Activated CD4-positive, alpha-beta T cell treated with anti-CD3 and anti-CD28 coated beads for 24 hours (primary cell): ENCODE measurements around the gene PARN.
"Not testable (repeated sequence)": the region's sequence is repeated elsewhere in the genome, so short reads cannot be mapped to it uniquely, and the experiment has no call there.

ENCODE experiments used
- DNase-seq, 2 donors: peaks; one replicate each; pipeline ENCODE4 v3.0.0-alpha.2; 2020; ENCODE audit warnings: low read depth in 2 of 2

The PARN gene

GRCh38 chr16:14574698-14575415, 55.2 kb downstream of the PARN start:
- DNase-seq, result not testable (repeated sequence)

DNA sequence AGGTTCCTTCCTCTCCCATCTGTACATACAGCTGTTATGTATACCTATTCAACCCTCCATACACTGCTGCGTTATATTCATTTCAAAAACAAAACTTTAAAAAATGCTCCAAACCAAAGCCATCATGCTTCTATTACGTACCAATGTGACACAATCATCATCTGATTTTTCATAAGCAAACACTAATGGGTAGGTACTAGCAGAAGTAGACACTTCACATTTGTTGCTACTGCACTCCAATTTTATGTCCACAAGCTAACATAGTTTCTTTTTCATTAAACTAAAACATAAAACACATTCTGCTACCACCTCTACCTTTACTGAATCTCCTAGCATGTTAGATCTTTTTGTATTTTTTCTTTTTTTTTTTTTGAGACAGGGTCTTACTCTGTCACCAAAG, 57.5 kb downstream of the PARN start:
- DNase-seq, result no peak

- DNase-seq, result no peak
Observed at GRCh38 chr16:14569213-14569612, 60.8 kb downstream of the PARN start.

DNA sequence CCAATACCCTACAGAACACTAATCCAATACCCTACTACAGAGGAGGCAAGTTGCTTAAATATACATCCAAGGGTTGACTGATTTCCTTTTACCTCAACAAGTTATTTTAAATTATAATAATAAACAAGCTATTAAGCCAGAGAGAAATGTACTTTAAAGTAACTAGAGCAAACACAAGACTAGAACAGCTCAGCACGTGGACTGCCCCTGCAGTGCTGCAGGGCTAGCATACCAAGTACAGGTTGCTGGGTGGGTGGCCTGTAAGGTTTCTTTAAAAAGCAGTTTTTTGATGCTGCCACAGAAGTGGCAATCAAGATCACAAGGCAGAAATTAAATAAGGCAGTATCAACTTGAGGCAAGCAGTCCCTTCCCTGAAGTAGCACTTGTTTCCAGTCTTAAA, 63.5 kb downstream of the PARN start:
- no peak for DNase-seq

DNA sequence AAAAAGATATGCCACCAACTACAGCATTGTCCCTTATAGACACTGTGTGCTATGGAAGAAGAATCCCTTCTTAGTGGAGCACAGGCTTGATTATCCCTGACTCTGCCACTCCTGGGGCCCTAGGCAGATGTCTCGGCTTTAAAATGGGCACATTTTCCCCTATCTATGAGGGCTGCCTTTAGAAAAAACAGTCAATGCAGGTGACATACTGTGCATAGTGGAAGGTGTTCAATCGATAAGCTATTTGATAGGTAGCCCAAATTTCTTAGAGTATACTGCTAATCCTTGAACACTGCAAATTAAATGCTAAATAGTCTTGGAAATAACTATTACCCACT, 64.4 kb downstream of the PARN start:
- no peak for DNase-seq

GRCh38 chr16:14564861-14565687, 65.0 kb downstream of the PARN start:
- no peak for DNase-seq

- no peak for DNase-seq
Observed at GRCh38 chr16:14564323-14564722, 65.7 kb downstream of the PARN start.

GRCh38 chr16:14562691-14563491, 67.2 kb downstream of the PARN start:
- no peak for DNase-seq

GRCh38 chr16:14560523-14560922, 69.5 kb downstream of the PARN start:
- DNase-seq, result no peak

DNA sequence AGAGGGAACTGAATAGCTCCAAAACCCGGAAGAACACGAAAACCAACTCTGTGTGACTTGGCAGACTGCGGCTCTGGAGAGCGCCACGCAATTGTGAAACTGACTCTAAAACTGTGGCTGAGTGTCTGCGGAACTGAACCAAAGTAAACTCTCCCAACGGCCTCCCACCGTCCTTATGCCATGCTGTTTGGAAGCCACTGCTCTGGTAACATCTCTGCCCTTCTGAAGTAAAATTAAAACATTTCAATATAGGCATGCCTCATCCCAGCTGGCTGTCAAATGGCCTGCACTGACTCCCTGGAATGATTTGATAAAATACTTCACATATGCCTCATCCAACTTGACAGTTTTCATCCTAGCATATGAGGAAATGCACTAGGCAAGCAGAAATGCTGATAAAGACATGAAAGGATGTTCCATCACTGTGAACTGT, 70.2 kb downstream of the PARN start:
- DNase-seq, result no peak

DNA sequence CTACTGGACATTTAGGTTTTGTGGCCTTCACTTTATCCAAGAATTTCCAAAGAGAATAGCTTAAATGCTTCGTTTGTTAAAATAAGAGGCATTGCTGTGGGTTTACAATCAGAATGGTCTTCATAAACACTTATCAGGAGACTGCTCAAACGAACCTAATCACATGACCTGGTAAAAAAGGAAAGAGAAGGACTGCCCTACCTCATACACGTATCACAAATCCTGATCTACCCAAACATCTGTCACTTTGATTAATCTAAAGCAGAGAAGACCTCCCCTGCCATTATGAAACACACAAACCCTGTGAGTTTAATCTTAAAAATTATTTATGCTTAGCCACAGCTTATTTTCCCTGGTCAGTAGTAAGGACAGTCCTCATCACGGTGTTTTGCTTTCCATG, 76.6 kb downstream of the PARN start:
- DNase-seq, result no peak

DNA sequence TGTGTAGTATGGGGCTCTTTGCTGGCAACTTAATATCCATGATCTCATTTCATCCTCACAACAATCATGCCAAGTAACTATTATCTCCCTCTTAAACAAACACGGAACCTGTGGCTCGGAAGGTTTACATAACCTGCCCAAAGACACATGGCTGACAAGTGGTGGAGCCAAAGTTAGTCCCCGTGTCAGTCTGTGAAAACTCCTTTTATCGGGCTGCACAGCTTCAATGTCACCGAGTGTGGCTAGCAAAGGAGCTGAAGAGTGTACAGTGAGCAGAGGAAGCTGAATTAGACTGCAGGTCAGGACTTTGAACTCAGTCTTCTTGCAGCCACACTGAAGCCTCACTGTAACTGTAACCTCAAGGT, 80.3 kb downstream of the PARN start:
- DNase-seq, result no peak

DNA sequence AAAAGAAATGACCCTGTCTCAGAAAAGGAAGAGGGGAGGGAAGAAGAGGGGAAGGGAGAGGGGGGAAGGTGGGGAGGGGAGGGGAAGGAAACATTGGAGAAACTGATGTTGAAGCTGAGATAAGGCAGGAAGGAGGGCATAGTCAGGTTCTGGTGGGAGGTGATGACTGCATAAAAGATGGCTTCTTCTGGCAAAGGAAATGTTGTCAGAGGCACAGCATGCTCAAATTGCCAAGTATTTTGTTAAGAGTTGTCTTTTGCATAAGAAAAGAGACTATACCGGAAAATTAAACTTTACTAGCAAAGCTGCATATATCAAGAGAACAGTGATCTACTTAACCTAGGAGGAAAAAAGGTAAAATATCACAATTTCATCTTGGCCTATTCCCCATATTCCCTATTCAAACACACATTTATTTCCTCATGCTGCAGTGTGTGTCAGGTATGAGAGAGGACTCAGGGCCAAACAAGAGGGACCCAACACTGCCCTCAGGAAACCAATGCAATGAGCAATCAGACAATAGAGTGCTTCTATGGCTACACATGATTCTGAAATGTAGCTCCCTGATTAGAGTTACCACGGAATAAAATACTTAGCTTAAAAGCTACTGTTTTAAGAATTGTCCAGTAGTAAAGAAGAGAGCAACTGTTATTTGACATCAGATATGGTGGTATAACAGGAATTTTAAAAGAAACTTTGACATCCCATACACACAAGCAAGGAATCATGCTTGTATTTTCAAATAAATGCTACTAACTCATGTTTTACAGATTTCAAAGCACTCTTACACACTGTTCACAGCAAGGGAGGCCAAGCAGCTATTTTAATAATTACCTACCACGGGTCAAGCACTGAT, 80.9 kb downstream of the PARN start:
- no peak for DNase-seq

DNA sequence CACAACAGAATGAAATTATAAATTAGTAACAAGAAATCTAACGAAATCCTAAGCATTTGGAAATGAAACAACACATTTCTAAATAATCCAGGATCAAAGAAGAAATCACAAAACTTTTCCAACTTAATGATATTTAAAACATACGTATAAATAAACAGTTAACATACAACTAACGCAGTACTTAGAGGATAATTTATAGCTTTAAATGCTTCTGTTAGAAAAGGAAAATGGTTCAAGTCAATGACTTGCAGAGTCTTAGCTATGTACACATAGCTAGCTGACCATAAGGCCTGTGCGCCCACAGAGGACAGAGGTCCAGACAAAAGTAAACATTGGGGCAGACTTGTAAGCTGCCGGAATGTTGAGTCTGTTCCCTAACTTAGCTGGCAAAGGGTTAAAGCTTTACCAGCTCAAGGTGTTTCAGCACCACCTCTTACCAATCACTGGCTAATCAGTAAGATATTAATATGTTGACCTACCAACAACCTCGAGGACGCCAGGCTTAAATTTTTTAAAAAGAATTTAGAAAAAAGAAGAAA, 84.6 kb downstream of the PARN start:
- no peak for DNase-seq

GRCh38 chr16:14544846-14545245, 85.2 kb downstream of the PARN start:
- not testable (repeated sequence) for DNase-seq

DNA sequence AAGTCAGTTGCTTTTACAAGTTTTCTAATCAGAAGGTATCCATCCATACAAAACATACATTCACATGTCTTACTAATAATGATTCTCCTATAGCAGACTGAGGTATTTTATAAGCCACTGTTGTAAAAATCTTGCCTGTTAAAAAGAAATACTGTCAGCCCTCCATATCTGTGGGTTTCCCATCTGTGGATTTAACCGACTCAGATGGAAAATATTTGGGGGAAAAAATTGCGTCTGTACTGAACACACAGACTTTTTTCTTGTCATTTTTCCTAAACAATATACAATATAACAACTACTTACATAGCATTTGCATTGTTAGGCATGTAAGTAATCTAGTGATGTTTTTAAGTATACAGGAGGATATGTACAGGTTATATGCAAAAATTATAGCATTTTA, 90.4 kb downstream of the PARN start:
- no peak for DNase-seq

DNA sequence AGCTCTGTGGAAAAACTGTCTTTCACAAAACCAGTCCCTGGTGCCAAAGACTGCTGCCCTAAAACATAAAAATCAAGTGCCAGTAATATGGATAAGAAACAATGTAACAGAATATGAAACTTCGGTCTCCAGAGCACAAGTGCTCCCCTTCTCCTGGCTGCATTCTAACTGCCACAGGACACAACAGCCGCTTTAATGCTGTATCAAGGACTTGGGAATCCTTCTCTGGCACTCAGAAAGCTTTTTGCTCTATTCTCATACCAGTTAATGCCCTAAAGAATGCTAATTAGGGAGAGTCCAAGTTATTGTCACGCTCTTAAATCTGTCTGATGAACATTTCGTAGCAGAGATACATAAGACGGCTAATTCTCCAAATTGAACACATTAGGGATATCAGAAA, 90.9 kb downstream of the PARN start:
- DNase-seq, result no peak

- DNase-seq, result no peak
Observed at GRCh38 chr16:14538604-14539003, 91.5 kb downstream of the PARN start.

- no peak for DNase-seq
Observed at GRCh38 chr16:14531613-14532012, 98.4 kb downstream of the PARN start.

DNA sequence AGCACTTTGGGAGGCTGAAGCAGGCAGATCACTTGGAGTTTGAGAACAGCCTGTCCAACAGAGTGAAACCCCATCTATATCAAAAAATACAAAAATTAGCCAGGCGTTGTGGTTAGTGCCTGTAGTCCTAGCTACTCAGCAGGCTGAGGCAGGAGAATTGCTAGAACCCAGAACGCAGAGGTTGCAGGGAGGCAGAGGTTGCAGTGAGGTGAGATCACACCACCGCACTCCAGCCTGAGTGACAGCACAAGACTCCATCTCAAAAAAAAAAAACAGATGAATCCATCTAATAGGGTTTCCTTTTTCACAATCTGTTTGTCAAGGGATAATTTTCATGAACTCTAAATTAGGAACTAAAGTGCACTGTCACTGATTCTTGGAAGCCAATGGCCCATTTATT, 99.0 kb downstream of the PARN start:
- DNase-seq, result no peak

DNA sequence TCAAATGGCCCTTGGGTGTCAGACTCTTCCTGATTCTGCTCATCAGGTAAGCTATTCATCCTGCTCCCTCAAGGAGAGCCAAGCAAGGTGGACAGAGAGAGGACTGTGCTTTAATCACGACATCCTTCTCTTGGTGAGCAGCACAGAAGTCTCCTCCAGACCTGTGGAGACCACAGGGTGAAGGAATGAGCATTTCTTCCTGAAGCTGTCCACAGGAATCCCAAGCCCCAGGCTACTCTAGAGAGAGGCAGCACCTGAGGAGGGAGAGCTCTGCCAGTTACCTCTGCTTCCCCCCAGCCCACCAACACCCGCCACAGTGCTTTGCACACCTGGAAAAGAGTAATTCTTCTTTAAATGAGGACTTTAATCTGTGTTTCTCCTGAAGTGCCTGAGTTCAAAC, 100.0 kb downstream of the PARN start:
- DNase-seq, result no peak
